SK-N-SH treated with all-trans-retinoic acid at 6 μM for 48 hours (cell line): ENCODE measurements around the gene ARMH1.
"Not testable (repeated sequence)": the region's sequence is repeated elsewhere in the genome, so short reads cannot be mapped to it uniquely, and the experiment has no call there.

ENCODE experiments used
- ATAC-seq: fragments of 200-7000 bp; cut with Tn5 transposase; 3 replicates; pipeline ENCODE4 v1.9.1; 2020; ENCODE audit warnings: mild to moderate bottlenecking, moderate library complexity
- ARNTL ChIP-seq: fragments of 450-650 bp; formaldehyde crosslinking; IDR thresholded peaks from 2 replicates; pipeline ENCODE4 v1.5.0; 2020; ENCODE audit warnings: low read depth, mild to moderate bottlenecking, moderate library complexity, borderline replicate concordance
- CSDC2 ChIP-seq: fragments of 250-450 bp; sonication (Bioruptor Pico); IDR thresholded peaks from 2 replicates; pipeline ENCODE4 v1.5.0; 2020; ENCODE audit warnings: mild to moderate bottlenecking, moderate library complexity
- CSRNP3 ChIP-seq: fragments of 250-450 bp; sonication (Bioruptor Pico); IDR thresholded peaks from 2 replicates; pipeline ENCODE4 v1.5.1; 2021; ENCODE audit warnings: mild to moderate bottlenecking, moderate library complexity
- ESRRG ChIP-seq: fragments of 250-450 bp; sonication (Bioruptor Pico); IDR thresholded peaks from 2 replicates; pipeline ENCODE4 v1.6.1; 2021; ENCODE audit warnings: mild to moderate bottlenecking
- GLIS3 ChIP-seq: fragments of 250-450 bp; sonication (Bioruptor Pico); IDR thresholded peaks from 2 replicates; pipeline ENCODE4 v1.5.0; 2020; ENCODE audit warnings: mild to moderate bottlenecking, moderate library complexity
- RARB ChIP-seq: fragments of 250-450 bp; sonication (Bioruptor Pico); IDR thresholded peaks from 2 replicates; pipeline ENCODE4 v1.8.0; 2021; ENCODE audit warnings: mild to moderate bottlenecking, moderate library complexity
- TCF4 ChIP-seq: fragments of 250-450 bp; sonication (Bioruptor Pico); IDR thresholded peaks from 2 replicates; pipeline ENCODE4 v1.8.0; 2021; ENCODE audit warnings: mild to moderate bottlenecking, moderate library complexity, borderline replicate concordance
- TOX ChIP-seq: fragments of 250-450 bp; sonication (Bioruptor Pico); IDR thresholded peaks from 2 replicates; pipeline ENCODE4 v1.8.0; 2021; ENCODE audit warnings: mild to moderate bottlenecking, moderate library complexity, borderline replicate concordance
- ZFP3 ChIP-seq: fragments of 250-450 bp; sonication (Bioruptor Pico); IDR thresholded peaks from 2 replicates; pipeline ENCODE4 v1.5.0; 2020; ENCODE audit warnings: mild to moderate bottlenecking, moderate library complexity
- ZFP30 ChIP-seq: fragments of 450-650 bp; formaldehyde crosslinking; IDR thresholded peaks from 2 replicates; pipeline ENCODE4 v1.5.0; 2022; ENCODE audit warnings: mild to moderate bottlenecking, moderate library complexity
- ZNF8 ChIP-seq: fragments of 450-650 bp; formaldehyde crosslinking; IDR thresholded peaks from 2 replicates; pipeline ENCODE4 v1.5.0; 2020; ENCODE audit warnings: mild to moderate bottlenecking, moderate library complexity
- TF ChIP-seq, protein P1 (sequence below): fragments of 250-450 bp; sonication (Bioruptor Pico); IDR thresholded peaks from 2 replicates; pipeline ENCODE4 v1.5.0; 2020; ENCODE audit warnings: mild to moderate bottlenecking, moderate library complexity
- TF ChIP-seq, protein P2 (sequence below): fragments of 250-450 bp; sonication (Bioruptor Pico); IDR thresholded peaks from 2 replicates; pipeline ENCODE4 v1.8.0; 2020; ENCODE audit warnings: mild to moderate bottlenecking, moderate library complexity, borderline replicate concordance
- TF ChIP-seq, protein P3 (sequence below): fragments of 250-450 bp; sonication (Bioruptor Pico); IDR thresholded peaks from 2 replicates; pipeline ENCODE4 v1.5.1; 2020; ENCODE audit warnings: low read depth, mild to moderate bottlenecking, moderate library complexity

The ARMH1 gene

DNA sequence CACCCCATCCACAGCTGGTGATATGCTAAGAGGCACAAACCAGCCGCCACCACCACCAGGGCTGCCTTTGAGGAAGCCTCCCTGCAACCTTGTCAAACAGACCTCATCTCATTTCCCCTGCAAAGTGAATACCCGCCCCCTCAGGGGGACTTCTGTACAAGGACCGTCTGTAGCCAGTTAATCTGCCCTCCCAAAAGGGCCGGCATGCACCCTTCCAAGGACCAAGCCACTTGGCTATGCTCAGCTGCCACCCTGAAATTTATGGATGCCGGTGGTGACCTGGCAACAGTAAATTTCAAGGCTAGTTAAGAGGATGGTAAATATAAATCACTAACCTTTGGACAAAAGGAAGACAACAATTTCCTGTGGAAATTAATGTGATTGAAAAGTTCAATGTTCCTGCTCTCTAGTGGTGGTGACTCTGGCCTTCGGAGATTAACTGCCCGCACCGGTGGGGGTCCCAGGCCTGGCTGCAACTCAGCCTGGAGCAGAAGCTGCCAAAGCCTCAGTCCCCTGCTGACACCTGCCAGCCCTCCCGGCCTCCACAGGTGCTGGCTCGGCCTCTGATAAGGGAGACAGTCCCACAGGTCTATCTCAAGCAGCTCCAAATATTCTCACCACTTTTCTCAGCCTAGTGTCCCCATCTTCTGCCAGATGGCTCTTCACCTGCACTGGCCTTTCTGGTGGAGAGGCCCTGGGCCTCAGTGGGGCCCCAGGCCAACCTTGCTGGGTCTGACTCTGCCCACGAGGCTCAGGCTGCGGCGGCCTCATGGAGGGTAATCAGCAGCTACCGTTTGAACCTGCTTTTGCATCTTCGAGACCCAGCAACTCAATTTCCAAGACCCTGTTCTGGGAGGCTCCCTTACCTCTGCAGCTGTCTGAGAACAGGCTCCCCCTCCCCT is 12.5 kb upstream of the ARMH1 start:
- ATAC-seq = no peak; the same call in 2 of the 3 replicates
- no peak for TF ChIP-seq ZFP3 (CRISPR knock-in tag)
- no peak for TF ChIP-seq GLIS3 (CRISPR knock-in tag)
- TF ChIP-seq CSRNP3 (CRISPR knock-in tag) = no peak
- no peak for TF ChIP-seq ESRRG (CRISPR knock-in tag)

GRCh38 chr1:44662683-44663030 is 11.9 kb upstream of the ARMH1 start:
- TF ChIP-seq CSRNP3 (CRISPR knock-in tag) = no peak
- no peak for TF ChIP-seq ZFP30 (CRISPR knock-in tag)
- TF ChIP-seq ZFP3 (CRISPR knock-in tag) = no peak
- TF ChIP-seq, protein P1, sequence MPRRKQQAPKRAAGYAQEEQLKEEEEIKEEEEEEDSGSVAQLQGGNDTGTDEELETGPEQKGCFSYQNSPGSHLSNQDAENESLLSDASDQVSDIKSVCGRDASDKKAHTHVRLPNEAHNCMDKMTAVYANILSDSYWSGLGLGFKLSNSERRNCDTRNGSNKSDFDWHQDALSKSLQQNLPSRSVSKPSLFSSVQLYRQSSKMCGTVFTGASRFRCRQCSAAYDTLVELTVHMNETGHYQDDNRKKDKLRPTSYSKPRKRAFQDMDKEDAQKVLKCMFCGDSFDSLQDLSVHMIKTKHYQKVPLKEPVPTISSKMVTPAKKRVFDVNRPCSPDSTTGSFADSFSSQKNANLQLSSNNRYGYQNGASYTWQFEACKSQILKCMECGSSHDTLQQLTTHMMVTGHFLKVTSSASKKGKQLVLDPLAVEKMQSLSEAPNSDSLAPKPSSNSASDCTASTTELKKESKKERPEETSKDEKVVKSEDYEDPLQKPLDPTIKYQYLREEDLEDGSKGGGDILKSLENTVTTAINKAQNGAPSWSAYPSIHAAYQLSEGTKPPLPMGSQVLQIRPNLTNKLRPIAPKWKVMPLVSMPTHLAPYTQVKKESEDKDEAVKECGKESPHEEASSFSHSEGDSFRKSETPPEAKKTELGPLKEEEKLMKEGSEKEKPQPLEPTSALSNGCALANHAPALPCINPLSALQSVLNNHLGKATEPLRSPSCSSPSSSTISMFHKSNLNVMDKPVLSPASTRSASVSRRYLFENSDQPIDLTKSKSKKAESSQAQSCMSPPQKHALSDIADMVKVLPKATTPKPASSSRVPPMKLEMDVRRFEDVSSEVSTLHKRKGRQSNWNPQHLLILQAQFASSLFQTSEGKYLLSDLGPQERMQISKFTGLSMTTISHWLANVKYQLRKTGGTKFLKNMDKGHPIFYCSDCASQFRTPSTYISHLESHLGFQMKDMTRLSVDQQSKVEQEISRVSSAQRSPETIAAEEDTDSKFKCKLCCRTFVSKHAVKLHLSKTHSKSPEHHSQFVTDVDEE (CRISPR knock-in tag) = no peak
- TF ChIP-seq, protein P2, sequence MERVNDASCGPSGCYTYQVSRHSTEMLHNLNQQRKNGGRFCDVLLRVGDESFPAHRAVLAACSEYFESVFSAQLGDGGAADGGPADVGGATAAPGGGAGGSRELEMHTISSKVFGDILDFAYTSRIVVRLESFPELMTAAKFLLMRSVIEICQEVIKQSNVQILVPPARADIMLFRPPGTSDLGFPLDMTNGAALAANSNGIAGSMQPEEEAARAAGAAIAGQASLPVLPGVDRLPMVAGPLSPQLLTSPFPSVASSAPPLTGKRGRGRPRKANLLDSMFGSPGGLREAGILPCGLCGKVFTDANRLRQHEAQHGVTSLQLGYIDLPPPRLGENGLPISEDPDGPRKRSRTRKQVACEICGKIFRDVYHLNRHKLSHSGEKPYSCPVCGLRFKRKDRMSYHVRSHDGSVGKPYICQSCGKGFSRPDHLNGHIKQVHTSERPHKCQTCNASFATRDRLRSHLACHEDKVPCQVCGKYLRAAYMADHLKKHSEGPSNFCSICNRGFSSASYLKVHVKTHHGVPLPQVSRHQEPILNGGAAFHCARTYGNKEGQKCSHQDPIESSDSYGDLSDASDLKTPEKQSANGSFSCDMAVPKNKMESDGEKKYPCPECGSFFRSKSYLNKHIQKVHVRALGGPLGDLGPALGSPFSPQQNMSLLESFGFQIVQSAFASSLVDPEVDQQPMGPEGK = no peak
- TF ChIP-seq TOX (CRISPR knock-in tag) = no peak
- TF ChIP-seq CSDC2 (CRISPR knock-in tag) = no peak
- no peak for TF ChIP-seq ZNF8 (CRISPR knock-in tag)
- no peak for ATAC-seq

GRCh38 chr1:44663417-44663816 is 11.1 kb upstream of the ARMH1 start:
- ATAC-seq = no peak
- TF ChIP-seq RARB (CRISPR knock-in tag) (no peak), ESRRG (CRISPR knock-in tag) (no peak)
- TF ChIP-seq, protein P1 (CRISPR knock-in tag) = no peak

- no peak for ATAC-seq
- TF ChIP-seq TCF4 (CRISPR knock-in tag) (no peak), ZNF8 (CRISPR knock-in tag) (no peak), TOX (CRISPR knock-in tag) (no peak), ARNTL (no peak)
- TF ChIP-seq, protein P2 = no peak
- TF ChIP-seq, protein P3, sequence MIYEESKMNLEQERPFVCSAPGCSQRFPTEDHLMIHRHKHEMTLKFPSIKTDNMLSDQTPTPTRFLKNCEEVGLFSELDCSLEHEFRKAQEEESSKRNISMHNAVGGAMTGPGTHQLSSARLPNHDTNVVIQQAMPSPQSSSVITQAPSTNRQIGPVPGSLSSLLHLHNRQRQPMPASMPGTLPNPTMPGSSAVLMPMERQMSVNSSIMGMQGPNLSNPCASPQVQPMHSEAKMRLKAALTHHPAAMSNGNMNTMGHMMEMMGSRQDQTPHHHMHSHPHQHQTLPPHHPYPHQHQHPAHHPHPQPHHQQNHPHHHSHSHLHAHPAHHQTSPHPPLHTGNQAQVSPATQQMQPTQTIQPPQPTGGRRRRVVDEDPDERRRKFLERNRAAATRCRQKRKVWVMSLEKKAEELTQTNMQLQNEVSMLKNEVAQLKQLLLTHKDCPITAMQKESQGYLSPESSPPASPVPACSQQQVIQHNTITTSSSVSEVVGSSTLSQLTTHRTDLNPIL (CRISPR knock-in tag) = no peak
Measured at GRCh38 chr1:44664730-44665370, 9.7 kb upstream of the ARMH1 start.

DNA sequence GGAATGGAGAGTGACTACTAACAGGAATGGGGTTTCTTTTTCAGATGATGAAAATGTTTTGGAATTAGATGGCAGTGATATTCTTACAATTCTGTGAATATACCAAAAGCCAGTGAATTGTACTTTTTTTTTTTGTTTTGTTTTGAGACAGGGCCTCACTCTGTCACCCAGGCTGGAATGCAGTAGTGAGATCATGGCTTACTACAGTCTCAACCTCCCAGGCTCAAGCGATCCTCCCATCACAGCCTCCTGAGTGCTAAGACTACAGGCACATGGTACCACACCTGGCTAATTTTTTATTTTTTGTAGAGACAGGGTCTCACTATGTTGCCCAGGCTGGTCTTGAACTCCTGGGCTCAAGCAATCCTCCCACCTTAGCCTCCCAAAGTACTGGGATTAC is 7.8 kb upstream of the ARMH1 start:
- not testable (repeated sequence) for ATAC-seq
